Natural killer cell (primary cell): Measurements from ENCODE around the gene IL6R. TPM values are rescaled to one million over a fixed set of nuclear protein-coding genes. Genes with fewer than 3 reads are reported as not detected.

Source experiments
- ATAC-seq, 3 donors: fragments of 150-1000 bp in 2 of 3; fragments of 200-7000 bp in 1 of 3; cut with Tn5 transposase; 1 replicate in 1 of 3; 2 replicates in 2 of 3; pipeline ENCODE4 v1.10.0; 2021; ENCODE audit warnings: mild to moderate bottlenecking in 2 of 3, moderate library complexity in 2 of 3
- DNase-seq, 2 donors: peaks; one replicate each; pipeline versions ENCODE4 v3.0.0 to v3.0.0-alpha.2; 2013 to 2021; ENCODE audit warnings: mixed read lengths in 1 of 2
- H3K27ac ChIP-seq: one replicate; pipeline ENCODE4 v1.5.1; 2013; ENCODE audit warnings: mild to moderate bottlenecking, low read length
- H3K27me3 ChIP-seq: one replicate; pipeline ENCODE4 v1.6.1; 2013; ENCODE audit warnings: low read length; ENCODE audit not compliant: control insufficient read depth, insufficient read depth
- H3K36me3 ChIP-seq: one replicate; pipeline ENCODE4 v1.6.1; 2013; ENCODE audit warnings: low read length; ENCODE audit not compliant: control insufficient read depth, insufficient read depth
- H3K4me1 ChIP-seq: one replicate; pipeline ENCODE4 v1.6.1; 2013; ENCODE audit warnings: low read length; ENCODE audit not compliant: control insufficient read depth, insufficient read depth
- H3K4me3 ChIP-seq: one replicate; pipeline ENCODE4 v1.5.1; 2013; ENCODE audit warnings: low read length
- H3K9me3 ChIP-seq: one replicate; pipeline ENCODE4 v1.6.1; 2013; ENCODE audit warnings: low read length; ENCODE audit not compliant: control insufficient read depth, insufficient read depth
- H3K27ac Mint-ChIP-seq, 2 donors: one replicate each; pipeline ENCODE4 v1.8.0; 2022; ENCODE audit warnings: mild to moderate bottlenecking in 2 of 2, mixed read lengths in 2 of 2, moderate library complexity in 1 of 2
- H3K27me3 Mint-ChIP-seq, 2 donors: one replicate each; pipeline ENCODE4 v1.8.0; 2022; ENCODE audit warnings: low read depth in 2 of 2, mixed read lengths in 2 of 2
- H3K36me3 Mint-ChIP-seq: one replicate; pipeline ENCODE4 v1.8.0; 2022; ENCODE audit warnings: mixed read lengths
- H3K4me1 Mint-ChIP-seq, 2 donors: one replicate each; pipeline ENCODE4 v1.8.0; 2022; ENCODE audit warnings: mixed read lengths in 2 of 2
- H3K4me3 Mint-ChIP-seq: one replicate; pipeline ENCODE4 v1.8.0; 2022; ENCODE audit warnings: mild to moderate bottlenecking, moderate library complexity, mixed read lengths
- H3K9me3 Mint-ChIP-seq, 2 donors: one replicate each; pipeline ENCODE4 v1.8.0; 2022; ENCODE audit warnings: mixed read lengths in 2 of 2
- WGBS: methylation state at CpG from one replicate; pipeline ENCODE4 v1.1.7; 2013; ENCODE audit warnings: missing lambda C conversion rate; ENCODE audit not compliant: insufficient coverage; 5-methylcytosine and 5-hydroxymethylcytosine counted together
- intact Hi-C: fragments of 100-400 bp; cut with micrococcal nuclease; formaldehyde crosslinking; loops from one replicate; pipeline ENCODE4 v1.14.2; 2022
- total RNA-seq, 4 donors: library from RNA; stranded (reverse); fragments of 120-200 nt in 1 of 4; gene quantifications; one replicate each; pipeline versions ENCODE4 v1.2.3 to v1.2.4, GENCODE V29; 2013 to 2022
- TF ChIP-seq, protein P1 (sequence below): fragments of 200-600 bp; IDR thresholded peaks from one replicate; pipeline ENCODE4 v1.8.0; 2022; ENCODE audit warnings: antibody characterized with exemption

Gene IL6R
- total RNA-seq, 3 donors from 2014 or later (not counting 1 experiment from before 2014, with no cell fraction given) = 2.0 to 10.6 (median 3.8) TPM

DNA sequence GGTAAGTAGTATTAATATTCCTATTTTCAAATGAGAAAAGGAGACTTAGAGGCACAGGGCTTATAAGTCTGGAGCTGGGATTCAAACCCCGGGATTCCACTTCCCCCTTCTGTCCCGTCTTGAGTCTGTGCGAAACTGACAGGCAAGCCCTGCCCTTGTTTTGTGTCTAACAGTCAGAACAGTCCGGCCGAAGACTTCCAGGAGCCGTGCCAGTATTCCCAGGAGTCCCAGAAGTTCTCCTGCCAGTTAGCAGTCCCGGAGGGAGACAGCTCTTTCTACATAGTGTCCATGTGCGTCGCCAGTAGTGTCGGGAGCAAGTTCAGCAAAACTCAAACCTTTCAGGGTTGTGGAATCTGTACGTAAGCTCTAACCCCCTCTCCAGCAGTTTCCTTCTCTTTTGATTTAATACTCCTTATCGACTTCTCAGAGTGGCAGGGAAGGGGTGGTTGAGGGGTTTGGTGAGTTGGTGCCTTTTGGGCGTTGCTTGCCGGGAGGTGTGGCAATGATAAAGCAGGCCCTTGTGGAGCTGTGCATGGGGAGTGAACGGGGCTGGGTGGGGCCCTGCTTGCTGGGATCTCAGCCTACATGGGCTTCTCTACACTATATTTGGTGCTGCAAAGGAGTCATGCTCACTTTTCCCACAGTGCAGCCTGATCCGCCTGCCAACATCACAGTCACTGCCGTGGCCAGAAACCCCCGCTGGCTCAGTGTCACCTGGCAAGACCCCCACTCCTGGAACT lies 29.4 kb downstream of the IL6R start:
- H3K4me1 ChIP-seq = peaks cover 26% of the 10 kb centered on the region
- no peaks in the 10 kb centered on the region for H3K36me3 ChIP-seq
- H3K27ac ChIP-seq = no peak overlapping the region
- DNase-seq (no peak), ATAC-seq (no peak)
- no peak overlapping the region for H3K4me3 ChIP-seq
- 92% methylated on average over 17 of the region's 18 CpGs for WGBS
- Mint-ChIP-seq H3K36me3 (no peaks in the 10 kb centered on the region), H3K9me3 (no peaks in the 10 kb centered on the region), H3K27me3 (peaks cover 0 to 13% of the 10 kb centered on the region in 2 donors), H3K4me3 (no peak overlapping the region), H3K4me1 (peaks cover 9 to 24% of the 10 kb centered on the region in 2 donors), H3K27ac (no peak overlapping the region)
- no peaks in the 10 kb centered on the region for H3K9me3 ChIP-seq
- intact Hi-C loops = no loop called here
- TF ChIP-seq, protein P1, sequence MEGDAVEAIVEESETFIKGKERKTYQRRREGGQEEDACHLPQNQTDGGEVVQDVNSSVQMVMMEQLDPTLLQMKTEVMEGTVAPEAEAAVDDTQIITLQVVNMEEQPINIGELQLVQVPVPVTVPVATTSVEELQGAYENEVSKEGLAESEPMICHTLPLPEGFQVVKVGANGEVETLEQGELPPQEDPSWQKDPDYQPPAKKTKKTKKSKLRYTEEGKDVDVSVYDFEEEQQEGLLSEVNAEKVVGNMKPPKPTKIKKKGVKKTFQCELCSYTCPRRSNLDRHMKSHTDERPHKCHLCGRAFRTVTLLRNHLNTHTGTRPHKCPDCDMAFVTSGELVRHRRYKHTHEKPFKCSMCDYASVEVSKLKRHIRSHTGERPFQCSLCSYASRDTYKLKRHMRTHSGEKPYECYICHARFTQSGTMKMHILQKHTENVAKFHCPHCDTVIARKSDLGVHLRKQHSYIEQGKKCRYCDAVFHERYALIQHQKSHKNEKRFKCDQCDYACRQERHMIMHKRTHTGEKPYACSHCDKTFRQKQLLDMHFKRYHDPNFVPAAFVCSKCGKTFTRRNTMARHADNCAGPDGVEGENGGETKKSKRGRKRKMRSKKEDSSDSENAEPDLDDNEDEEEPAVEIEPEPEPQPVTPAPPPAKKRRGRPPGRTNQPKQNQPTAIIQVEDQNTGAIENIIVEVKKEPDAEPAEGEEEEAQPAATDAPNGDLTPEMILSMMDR = no peak
- no peaks in the 10 kb centered on the region for H3K27me3 ChIP-seq

- H3K36me3 Mint-ChIP-seq = no peaks in the 10 kb centered on the region
- peaks cover 9 to 25% of the 10 kb centered on the region in 2 donors for H3K4me1 Mint-ChIP-seq
- no peak for DNase-seq
- ATAC-seq = no peak
- 93% methylated on average over 15 of the region's 15 CpGs for WGBS
- H3K27me3 ChIP-seq = no peaks in the 10 kb centered on the region
- no peaks in the 10 kb centered on the region for H3K9me3 Mint-ChIP-seq
- H3K36me3 ChIP-seq = no peaks in the 10 kb centered on the region
- H3K27me3 Mint-ChIP-seq = peaks cover 4 to 22% of the 10 kb centered on the region in 2 donors
- TF ChIP-seq, protein P1 = no peak
- peaks cover 26% of the 10 kb centered on the region for H3K4me1 ChIP-seq
- intact Hi-C loops = no loop called here
- no peak overlapping the region for H3K27ac ChIP-seq
- no peaks in the 10 kb centered on the region for H3K9me3 ChIP-seq
- no peak overlapping the region for H3K4me3 ChIP-seq
- H3K4me3 Mint-ChIP-seq = no peak overlapping the region
- no peak overlapping the region for H3K27ac Mint-ChIP-seq
These were observed 30.6 kb downstream of the IL6R start for GRCh38 chr1:154435599-154436200.

- Histone ChIP-seq H3K9me3 (no peaks in the 10 kb centered on the region), H3K27me3 (no peaks in the 10 kb centered on the region), H3K4me3 (no peak overlapping the region), H3K4me1 (peaks cover 20% of the 10 kb centered on the region), H3K27ac (no peak overlapping the region), H3K36me3 (no peaks in the 10 kb centered on the region)
- ATAC-seq (no peak), DNase-seq (no peak)
- WGBS = 93% methylated on average over 9 of the region's 9 CpGs
- Mint-ChIP-seq H3K27me3 (peaks cover 10 to 25% of the 10 kb centered on the region in 2 donors), H3K36me3 (no peaks in the 10 kb centered on the region), H3K4me1 (peaks cover 10 to 18% of the 10 kb centered on the region in 2 donors), H3K4me3 (no peak overlapping the region), H3K27ac (no peak overlapping the region), H3K9me3 (no peaks in the 10 kb centered on the region)
- intact Hi-C loops = no loop called here
- TF ChIP-seq, protein P1 = no peak
These were observed 31.3 kb downstream of the IL6R start for GRCh38 chr1:154436433-154436832.
